HepG2 (cell line): ENCODE measurements around the gene TMEM198. TPM values are rescaled to one million over a fixed set of nuclear protein-coding genes. Genes with fewer than 3 reads are reported as not detected.

Experiments used
- ATAC-seq: fragments of 200-7000 bp; cut with Tn5 transposase; 3 replicates; pipeline ENCODE4 v1.9.1; 2020; ENCODE audit warnings: mild to moderate bottlenecking, moderate library complexity
- BruUV-seq: library from RNA; stranded (reverse); fragments of 400-500 nt; replicated peaks from 2 replicates; lab custom pipeline; 2021; lab: Mats Ljungman, UMichigan
- CTCF ChIA-PET: fragments of 300-600 bp; formaldehyde crosslinking; extraction: SDS; loops from one replicate; lab custom pipeline; 2021; ENCODE audit warnings: low total read pairs, inconsistent platforms, low intra/inter-chr PET ratio; lab: Yijun Ruan, JAX
- POLR2A ChIA-PET: fragments of 350-600 bp; sonication (Branson Sonifier 250); formaldehyde crosslinking; loops from one replicate; lab custom pipeline; 2020; ENCODE audit warnings: antibody characterized with exemption, inconsistent platforms; lab: Yijun Ruan, JAX
- DNase-seq: peaks from one replicate; pipeline ENCODE4 v3.0.0-alpha.2; 2015; ENCODE audit warnings: low spot score
- FAIRE-seq: peaks from 3 replicates; lab custom pipeline; 2011; peaks lifted over from hg19 to GRCh38; lab: Jason Lieb, UNC
- H2AFZ ChIP-seq: one replicate; pipeline ENCODE4 v1.6.1; 2011; ENCODE audit warnings: low read length, inconsistent platforms
- H3K27ac ChIP-seq: fragments of 300-600 bp; 3 replicates; pipeline ENCODE4 v1.8.0; 2011; ENCODE audit warnings: mixed run types, mild to moderate bottlenecking, mixed read lengths, low read length, inconsistent platforms; ENCODE audit not compliant: insufficient read depth; ENCODE audit errors: extremely low read length
- H3K27me3 ChIP-seq, 2 experiments: fragments of 200-600 bp in 1 of 2; 2 replicates in 1 of 2; 3 replicates in 1 of 2; pipeline versions ENCODE4 v1.6.0 to v1.8.0; 2011; ENCODE audit warnings: low read length in 2 of 2, mild to moderate bottlenecking in 2 of 2, moderate library complexity in 2 of 2, inconsistent platforms in 1 of 2; ENCODE audit not compliant: insufficient read depth in 2 of 2, control insufficient read depth in 1 of 2
- H3K36me3 ChIP-seq, 2 experiments: fragments of 200-600 bp in 1 of 2; replicated peaks in 1 of 2; 2 replicates in 1 of 2; 3 replicates in 1 of 2; pipeline versions ENCODE4 v1.5.1 to v1.8.0; 2011; ENCODE audit warnings: low read length in 2 of 2, inconsistent platforms in 1 of 2; ENCODE audit not compliant: insufficient read depth in 2 of 2, control insufficient read depth in 1 of 2
- H3K4me1 ChIP-seq: 2 replicates; pipeline ENCODE4 v1.5.1; 2012; ENCODE audit warnings: low read length, inconsistent platforms; ENCODE audit not compliant: insufficient read depth
- H3K4me2 ChIP-seq: 2 replicates; pipeline ENCODE4 v1.6.0; 2011; ENCODE audit warnings: low read depth, low read length, inconsistent platforms
- H3K4me3 ChIP-seq, 3 experiments: fragments of 200-600 bp in 1 of 3; sonication (generic), shearing (Covaris generic) in 1 of 3; replicated peaks in 1 of 3; 2 replicates each; pipeline ENCODE4 v1.5.1; 2011 to 2016; ENCODE audit warnings: low read length in 3 of 3, inconsistent platforms in 2 of 3, low read depth in 2 of 3, mild to moderate bottlenecking in 2 of 3, control low read depth in 1 of 3, mixed read lengths in 1 of 3; ENCODE audit not compliant: insufficient read depth in 1 of 3
- H3K79me2 ChIP-seq: one replicate; pipeline ENCODE4 v1.6.1; 2011; ENCODE audit warnings: low read length, inconsistent platforms; ENCODE audit not compliant: insufficient read depth
- H3K9ac ChIP-seq: 2 replicates; pipeline ENCODE4 v1.6.0; 2011; ENCODE audit warnings: mild to moderate bottlenecking, low read depth, low read length, inconsistent platforms; ENCODE audit not compliant: insufficient read depth
- H3K9me3 ChIP-seq: 2 replicates; pipeline ENCODE4 v1.5.1; 2012; ENCODE audit warnings: mild to moderate bottlenecking, low read length
- H4K20me1 ChIP-seq: 2 replicates; pipeline ENCODE4 v1.6.0; 2011; ENCODE audit warnings: inconsistent platforms, mild to moderate bottlenecking, low read length, moderate library complexity; ENCODE audit not compliant: insufficient read depth
- ARNT2 ChIP-seq: sonication (generic); formaldehyde crosslinking; IDR thresholded peaks from 2 replicates; pipeline ENCODE4 v1.8.0; 2022; ENCODE audit warnings: mild to moderate bottlenecking, low read depth, missing genetic modification reagents, moderate library complexity
- ASH2L ChIP-seq: fragments of 300-600, 200-600 bp; sonication (generic); IDR thresholded peaks from 2 replicates; pipeline ENCODE4 v1.7.0; 2017; ENCODE audit warnings: low read depth, mild to moderate bottlenecking, moderate library complexity, mixed read lengths, low read length; ENCODE audit not compliant: insufficient read length
- CERS6 ChIP-seq: sonication (generic); formaldehyde crosslinking; IDR thresholded peaks from 2 replicates; pipeline ENCODE4 v1.5.0; 2020; ENCODE audit warnings: missing genetic modification reagents
- DR1 ChIP-seq: sonication (generic); formaldehyde crosslinking; IDR thresholded peaks from 2 replicates; pipeline ENCODE4 v1.8.0; 2021; ENCODE audit warnings: mild to moderate bottlenecking, missing genetic modification reagents, inconsistent platforms
- ESRRA ChIP-seq: sonication (generic); formaldehyde crosslinking; IDR thresholded peaks from 2 replicates; pipeline ENCODE4 v1.5.1; 2020; ENCODE audit warnings: mild to moderate bottlenecking, low read depth, missing genetic modification reagents
- FOXA3 ChIP-seq: IDR thresholded peaks from 2 replicates; pipeline ENCODE4 v1.6.1; 2016; ENCODE audit warnings: missing genetic modification reagents, missing compliant biosample characterization
- FOXK1 ChIP-seq: sonication (generic); formaldehyde crosslinking; IDR thresholded peaks from 2 replicates; pipeline ENCODE4 v1.4.0; 2020; ENCODE audit warnings: low read depth, missing genetic modification reagents, borderline replicate concordance
- IKZF4 ChIP-seq: sonication (generic); formaldehyde crosslinking; IDR thresholded peaks from 2 replicates; pipeline ENCODE4 v1.5.1; 2020; ENCODE audit warnings: borderline replicate concordance, mild to moderate bottlenecking, low read depth, missing genetic modification reagents; ENCODE audit errors: not compliant biosample characterization
- JUN ChIP-seq: sonication (generic); formaldehyde crosslinking; IDR thresholded peaks from 2 replicates; pipeline ENCODE4 v1.4.0; 2020; ENCODE audit warnings: mild to moderate bottlenecking, missing genetic modification reagents
- MED1 ChIP-seq: sonication (generic); formaldehyde crosslinking; IDR thresholded peaks from 2 replicates; pipeline ENCODE4 v1.4.0; 2020; ENCODE audit warnings: missing genetic modification reagents
- NONO ChIP-seq, 2 experiments: fragments of 450-650 bp in 1 of 2; sonication (generic) in 1 of 2; formaldehyde crosslinking in 1 of 2; IDR thresholded peaks in 1 of 2; conservative IDR thresholded peaks in 1 of 2; 2 replicates each; pipeline versions ENCODE4 v1.6.1 to v1.8.0; 2017 to 2022; ENCODE audit warnings: mild to moderate bottlenecking in 1 of 2, missing genetic modification reagents in 1 of 2, moderate library complexity in 1 of 2
- NRL ChIP-seq: sonication (generic); formaldehyde crosslinking; IDR thresholded peaks from 2 replicates; pipeline ENCODE4 v1.5.0; 2020; ENCODE audit warnings: missing genetic modification reagents, mild to moderate bottlenecking, moderate library complexity, borderline replicate concordance
- SAP130 ChIP-seq: IDR thresholded peaks from 2 replicates; pipeline ENCODE4 v1.6.1; 2016; ENCODE audit warnings: low read depth
- SMAD9 ChIP-seq: sonication (generic); formaldehyde crosslinking; IDR thresholded peaks from 2 replicates; pipeline ENCODE4 v1.5.1; 2020; ENCODE audit warnings: mild to moderate bottlenecking, missing genetic modification reagents
- ZC3H13 ChIP-seq: sonication (generic); formaldehyde crosslinking; IDR thresholded peaks from 2 replicates; pipeline ENCODE4 v1.8.1; 2023; ENCODE audit warnings: mild to moderate bottlenecking, missing genetic modification reagents, moderate library complexity
- ZNF280B ChIP-seq: sonication (generic); formaldehyde crosslinking; IDR thresholded peaks from 2 replicates; pipeline ENCODE4 v1.5.0; 2020; ENCODE audit warnings: missing genetic modification reagents, mild to moderate bottlenecking, borderline replicate concordance
- ZNF282 ChIP-seq: fragments of 450-650 bp; IDR thresholded peaks from 2 replicates; pipeline ENCODE4 v1.6.1; 2018; ENCODE audit not compliant: partially characterized antibody
- ZNF343 ChIP-seq: sonication (generic); formaldehyde crosslinking; IDR thresholded peaks from 2 replicates; pipeline ENCODE4 v1.4.0; 2020; ENCODE audit warnings: mild to moderate bottlenecking, missing genetic modification reagents
- ZNF362 ChIP-seq: sonication (generic); formaldehyde crosslinking; IDR thresholded peaks from 2 replicates; pipeline ENCODE4 v1.4.0; 2020; ENCODE audit warnings: missing genetic modification reagents, mild to moderate bottlenecking, borderline replicate concordance
- ZNF891 ChIP-seq: sonication (generic); formaldehyde crosslinking; IDR thresholded peaks from 2 replicates; pipeline ENCODE4 v1.5.0; 2020; ENCODE audit warnings: mild to moderate bottlenecking, missing genetic modification reagents
- ZSCAN30 ChIP-seq: sonication (generic); formaldehyde crosslinking; IDR thresholded peaks from 2 replicates; pipeline ENCODE4 v1.5.0; 2020; ENCODE audit warnings: mild to moderate bottlenecking, missing genetic modification reagents
- WGBS: methylation state at CpG from one replicate; pipeline ENCODE4 v1.1.6; 2017; ENCODE audit warnings: low lambda C conversion rate; 5-methylcytosine and 5-hydroxymethylcytosine counted together
- in situ Hi-C: cut with HindIII; loops from 2 replicates; pipeline ENCODE4 v1.10.0; 2017; ENCODE audit warnings: low pct_unique_long_range_greater_than_20kb; ENCODE audit not compliant: extremely low pct_ligation_motif_present
- intact Hi-C: fragments of 100-400 bp; cut with micrococcal nuclease; formaldehyde crosslinking; loops from one replicate; pipeline ENCODE4 v1.10.0; 2022; ENCODE audit not compliant: unreplicated experiment
- polyA plus RNA-seq, 8 experiments: library from polyadenylated mRNA; depleted of rRNA in 3 of 8; stranded (reverse) in 7 of 8; unstranded in 1 of 8; fragments of >200 nt; fragmentation: Illumina TruSeq in 4 of 8; extraction: Trizol in 4 of 8; gene quantifications; 2 replicates each; pipeline versions ENCODE4 v1.2.1 to v1.2.3, GENCODE V29; 2011 to 2016; ENCODE audit warnings: low read depth in 4 of 8, missing spikeins in 1 of 8, mixed read lengths in 1 of 8; ENCODE audit not compliant: insufficient read depth in 1 of 8
- total RNA-seq, 5 experiments: library from RNA; depleted of rRNA; stranded (reverse); fragments of >200 nt; fragmentation: Illumina TruSeq; extraction: Trizol; gene quantifications; 2 replicates each; pipeline ENCODE4 v1.2.3, GENCODE V29; 2016; ENCODE audit warnings: low read depth in 1 of 5

TMEM198 gene
- total and polyA plus RNA-seq, 2 of the 13 experiments (the other 11 are each of a cell fraction or from before 2014, with no cell fraction given): 17.3 to 23.5 TPM

DNA sequence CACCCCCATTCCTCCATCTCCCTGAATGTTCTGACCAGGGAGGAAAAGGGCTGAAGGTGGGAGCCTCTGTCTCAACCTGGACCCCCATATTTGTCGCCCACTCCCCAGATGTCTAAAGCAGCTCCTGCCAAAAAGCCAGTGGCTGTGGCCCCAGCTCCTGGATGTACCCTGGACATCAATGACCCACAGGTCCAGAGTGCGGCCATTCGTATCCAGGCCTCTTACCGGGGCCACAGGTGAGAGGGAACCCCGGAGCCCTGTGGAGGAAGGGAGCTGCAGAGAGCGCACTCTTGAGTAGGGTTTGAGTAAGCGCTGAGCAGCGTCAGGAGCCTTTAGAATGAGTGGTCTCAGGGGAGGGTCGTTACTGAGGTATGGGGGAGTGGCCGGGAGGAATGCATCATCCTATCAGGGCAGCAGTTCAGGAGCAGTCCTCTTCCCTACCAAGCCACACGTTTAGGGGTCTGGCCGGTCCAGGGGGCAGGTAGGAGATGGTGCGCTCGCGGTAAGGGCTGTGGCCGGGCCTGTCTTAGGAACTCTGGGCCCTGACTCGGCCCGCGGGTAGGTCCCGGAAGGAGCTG lies 47.5 kb upstream of the TMEM198 start:
- Histone ChIP-seq H3K27me3 (peaks cover 19 to 62% of the 10 kb centered on the region in 2 experiments; a peak in 4 of 5 replicates), H3K4me1 (peaks cover 51% of the 10 kb centered on the region), H2AFZ (no peak overlapping the region), H3K4me3 (no peak overlapping the region; a peak in 1 of 6 replicates), H3K9ac (no peak overlapping the region), H3K4me2 (peak overlapping the region; percentile 97; the same call in 1 of the 2 replicates), H3K9me3 (no peaks in the 10 kb centered on the region), H3K27ac (no peak overlapping the region), H3K36me3 (no peaks in the 10 kb centered on the region), H3K79me2 (peaks cover 12% of the 10 kb centered on the region), H4K20me1 (no peaks in the 10 kb centered on the region)
- TF ChIP-seq CERS6 (CRISPR knock-in tag) (no peak), ZNF282 (no peak), ZNF280B (0 out of 2 replicates have a peak, but pooled peaks have one; percentile 12), FOXA3 (CRISPR knock-in tag) (no peak), FOXK1 (CRISPR knock-in tag) (no peak), ZNF891 (CRISPR knock-in tag) (0 out of 2 replicates have a peak, but pooled peaks have one; percentile 48), NRL (CRISPR knock-in tag) (0 out of 2 replicates have a peak, but pooled peaks have one; percentile 22), ESRRA (CRISPR knock-in tag) (no peak), NONO (IDR thresholded peaks at IDR 0.05) (no peak), NONO (CRISPR knock-in tag; conservative IDR thresholded peaks at IDR 0.05) (no peak), JUN (CRISPR knock-in tag) (no peak), ZNF362 (CRISPR knock-in tag) (no peak), ASH2L (no peak), ARNT2 (CRISPR knock-in tag) (no peak), DR1 (CRISPR knock-in tag) (no peak), IKZF4 (CRISPR knock-in tag) (no peak), MED1 (CRISPR knock-in tag) (no peak), ZSCAN30 (no peak), ZC3H13 (CRISPR knock-in tag) (no peak; the same call in 1 of the 2 replicates), SAP130 (CRISPR knock-in tag) (no peak), ZNF343 (no peak), SMAD9 (CRISPR knock-in tag) (no peak)
- no peak for DNase-seq
- ChIA-PET POLR2A (interaction anchor here (1.0 to 3.0 kb wide), 2 partner anchors 32 to 33 kb away, joined by 3 to 21 read pairs; no protein-coding TSS in a partner anchor), CTCF (interaction anchor here (1.7 to 4.5 kb wide), 3 partner anchors 14 to 34 kb away, joined by 7 to 53 read pairs (median 26); no protein-coding TSS in a partner anchor)
- no peak for ATAC-seq
- 47% methylated on average over 11 of the region's 20 CpGs for WGBS
- intact Hi-C loops (loop anchor here (5.0 kb wide), 2 partner anchors 101 to 109 kb away; partner anchors contain the start of genes DNPEP and STK11IP), in situ Hi-C loops (no loop called here)
- no TSS peak for BruUV-seq
- FAIRE-seq: no peak
